Cardiac atrium fibroblast (primary cell): ENCODE measurements around the gene DBF4. TPM values are rescaled to one million over a fixed set of nuclear protein-coding genes. Genes with fewer than 3 reads are reported as not detected.

Source experiments
- total RNA-seq: library from RNA; depleted of rRNA; stranded (reverse); fragments of >200 nt; gene quantifications from 2 replicates; pipeline ENCODE4 v1.2.3, GENCODE V29; 2015

DBF4 gene, protein sequence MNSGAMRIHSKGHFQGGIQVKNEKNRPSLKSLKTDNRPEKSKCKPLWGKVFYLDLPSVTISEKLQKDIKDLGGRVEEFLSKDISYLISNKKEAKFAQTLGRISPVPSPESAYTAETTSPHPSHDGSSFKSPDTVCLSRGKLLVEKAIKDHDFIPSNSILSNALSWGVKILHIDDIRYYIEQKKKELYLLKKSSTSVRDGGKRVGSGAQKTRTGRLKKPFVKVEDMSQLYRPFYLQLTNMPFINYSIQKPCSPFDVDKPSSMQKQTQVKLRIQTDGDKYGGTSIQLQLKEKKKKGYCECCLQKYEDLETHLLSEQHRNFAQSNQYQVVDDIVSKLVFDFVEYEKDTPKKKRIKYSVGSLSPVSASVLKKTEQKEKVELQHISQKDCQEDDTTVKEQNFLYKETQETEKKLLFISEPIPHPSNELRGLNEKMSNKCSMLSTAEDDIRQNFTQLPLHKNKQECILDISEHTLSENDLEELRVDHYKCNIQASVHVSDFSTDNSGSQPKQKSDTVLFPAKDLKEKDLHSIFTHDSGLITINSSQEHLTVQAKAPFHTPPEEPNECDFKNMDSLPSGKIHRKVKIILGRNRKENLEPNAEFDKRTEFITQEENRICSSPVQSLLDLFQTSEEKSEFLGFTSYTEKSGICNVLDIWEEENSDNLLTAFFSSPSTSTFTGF
- total RNA-seq = 7.5 and 11.0 TPM in 2 replicates

DNA sequence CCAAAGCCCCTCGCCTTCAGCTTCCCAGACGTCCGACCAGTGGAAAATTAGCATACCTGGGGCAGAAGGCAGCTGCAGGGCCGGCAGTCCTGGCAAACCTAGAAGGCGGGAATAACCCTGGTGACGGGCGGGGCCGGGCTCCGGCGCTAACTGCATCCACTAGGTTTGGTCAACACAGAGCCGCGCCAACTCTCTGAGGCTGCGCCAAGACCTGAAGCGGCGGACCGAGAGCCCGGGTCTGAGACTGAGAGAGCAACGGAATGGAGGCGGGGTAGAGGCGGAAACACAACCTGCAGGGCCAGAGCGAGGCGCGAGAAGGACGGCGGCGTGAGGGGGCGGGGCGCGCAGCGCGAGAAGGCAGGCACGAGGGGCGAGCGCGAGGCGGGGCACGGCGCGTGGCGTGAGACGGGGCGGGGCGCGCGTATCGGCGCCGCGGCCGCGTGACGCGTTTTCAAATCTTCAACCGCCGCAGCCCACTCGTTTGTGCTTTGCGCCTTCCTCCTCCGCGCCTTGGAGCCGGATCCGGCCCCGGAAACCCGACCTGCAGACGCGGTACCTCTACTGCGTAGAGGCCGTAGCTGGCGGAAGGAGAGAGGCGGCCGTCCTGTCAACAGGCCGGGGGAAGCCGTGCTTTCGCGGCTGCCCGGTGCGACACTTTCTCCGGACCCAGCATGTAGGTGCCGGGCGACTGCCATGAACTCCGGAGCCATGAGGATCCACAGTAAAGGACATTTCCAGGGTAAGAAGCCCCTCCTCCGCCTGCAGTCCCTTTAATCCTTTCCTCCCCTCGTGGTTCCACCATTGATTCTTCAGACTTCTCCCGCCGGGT is at the start of gene DBF4, which contains the start of gene SLC25A40:
DBF4 (plus strand) TSS at position 454 of the 829 bp plus-strand sequence; CDS start at position 694, 240 bp downstream.
SLC25A40 (minus strand) TSS at position 321 of the 829 bp plus-strand sequence. CDS start 17,633 bp downstream, outside the sequence.

GRCh38 chr7:87933953-87934698 is 57.8 kb downstream of the DBF4 start, which contains the start of gene ADAM22:
Gene ADAM22, plus strand, starts transcription at chr7:87934251. Its CDS starts 215 bp downstream, at chr7:87934466.

Other genes starting within 250 kb of the DBF4 start
- gene RUNDC3B, start 248.1 kb upstream of the DBF4 start, total RNA-seq = not detected in 2 replicates
- gene SLC25A40, start 133 bp upstream of the DBF4 start, total RNA-seq = 2.3 and 9.4 TPM in 2 replicates
- gene ADAM22, start 57.8 kb downstream of the DBF4 start, total RNA-seq = 0.16 and 0.54 TPM in 2 replicates